HepG2 (cell line): Measurements from ENCODE around the gene RMND5A. TPM values are rescaled to one million over a fixed set of nuclear protein-coding genes. Genes with fewer than 3 reads are reported as not detected.

ENCODE experiments used
- FIP1L1 ChIP-seq: fragments of 200-400 bp; formaldehyde crosslinking; IDR thresholded peaks from 2 replicates; pipeline ENCODE4 v1.6.1; 2018; ENCODE audit warnings: low read depth, mild to moderate bottlenecking, low read length, moderate library complexity, borderline replicate concordance; ENCODE audit not compliant: insufficient read depth
- HMGA1 ChIP-seq: sonication (generic); formaldehyde crosslinking; conservative IDR thresholded peaks from 2 replicates; pipeline ENCODE4 v1.4.0; 2020; ENCODE audit warnings: missing genetic modification reagents
- MXD4 ChIP-seq: IDR thresholded peaks from 2 replicates; pipeline ENCODE4 v1.6.1; 2016; ENCODE audit warnings: mild to moderate bottlenecking, missing biosample characterization, missing genetic modification reagents
- PHF5A ChIP-seq: IDR thresholded peaks from one replicate; pipeline ENCODE4 v1.6.1; 2018; ENCODE audit warnings: low read depth, missing genetic modification reagents; ENCODE audit not compliant: unreplicated experiment
- RXRA ChIP-seq: sonication (generic); formaldehyde crosslinking; IDR thresholded peaks from 2 replicates; pipeline ENCODE4 v1.5.1; 2020; ENCODE audit warnings: missing genetic modification reagents
- TBX2 ChIP-seq: sonication (generic); formaldehyde crosslinking; IDR thresholded peaks from 2 replicates; pipeline ENCODE4 v1.5.0; 2020; ENCODE audit warnings: missing genetic modification reagents, mild to moderate bottlenecking, borderline replicate concordance
- ZBTB25 ChIP-seq: IDR thresholded peaks from 2 replicates; pipeline ENCODE4 v1.6.1; 2018; ENCODE audit warnings: missing genetic modification reagents
- ZNF205 ChIP-seq: IDR thresholded peaks from 2 replicates; pipeline ENCODE4 v1.6.1; 2018; ENCODE audit warnings: missing biosample characterization, missing genetic modification reagents
- ZNF337 ChIP-seq: sonication (generic); formaldehyde crosslinking; IDR thresholded peaks from 2 replicates; pipeline ENCODE4 v1.5.1; 2020; ENCODE audit warnings: missing genetic modification reagents, low read depth, mild to moderate bottlenecking, borderline replicate concordance
- ZNF672 ChIP-seq: sonication (generic); formaldehyde crosslinking; IDR thresholded peaks from 2 replicates; pipeline ENCODE4 v1.8.1; 2022; ENCODE audit warnings: missing genetic modification reagents
- polyA plus RNA-seq, 8 experiments: library from polyadenylated mRNA; depleted of rRNA in 3 of 8; stranded (reverse) in 7 of 8; unstranded in 1 of 8; fragments of >200 nt; fragmentation: Illumina TruSeq in 4 of 8; extraction: Trizol in 4 of 8; gene quantifications; 2 replicates each; pipeline versions ENCODE4 v1.2.1 to v1.2.3, GENCODE V29; 2011 to 2016; ENCODE audit warnings: low read depth in 4 of 8, missing spikeins in 1 of 8, mixed read lengths in 1 of 8; ENCODE audit not compliant: insufficient read depth in 1 of 8
- total RNA-seq, 5 experiments: library from RNA; depleted of rRNA; stranded (reverse); fragments of >200 nt; fragmentation: Illumina TruSeq; extraction: Trizol; gene quantifications; 2 replicates each; pipeline ENCODE4 v1.2.3, GENCODE V29; 2016; ENCODE audit warnings: low read depth in 1 of 5
- TF ChIP-seq, protein P1 (sequence below), 2 experiments: fragments of 450-650 bp in 1 of 2; sonication (generic) in 1 of 2; formaldehyde crosslinking in 1 of 2; IDR thresholded peaks; 2 replicates each; pipeline versions ENCODE4 v1.6.1 to v1.8.0; 2016 to 2022; ENCODE audit warnings: antibody characterized with exemption in 1 of 2, mild to moderate bottlenecking in 1 of 2, missing genetic modification reagents in 1 of 2
- TF ChIP-seq, protein P2 (sequence below): sonication (generic); formaldehyde crosslinking; IDR thresholded peaks from 2 replicates; pipeline ENCODE4 v1.4.0; 2020; ENCODE audit warnings: missing genetic modification reagents

The RMND5A gene
- total and polyA plus RNA-seq, 2 of the 13 experiments (the other 11 are each of a cell fraction or from before 2014, with no cell fraction given), result 31.0 to 66.4 TPM

DNA sequence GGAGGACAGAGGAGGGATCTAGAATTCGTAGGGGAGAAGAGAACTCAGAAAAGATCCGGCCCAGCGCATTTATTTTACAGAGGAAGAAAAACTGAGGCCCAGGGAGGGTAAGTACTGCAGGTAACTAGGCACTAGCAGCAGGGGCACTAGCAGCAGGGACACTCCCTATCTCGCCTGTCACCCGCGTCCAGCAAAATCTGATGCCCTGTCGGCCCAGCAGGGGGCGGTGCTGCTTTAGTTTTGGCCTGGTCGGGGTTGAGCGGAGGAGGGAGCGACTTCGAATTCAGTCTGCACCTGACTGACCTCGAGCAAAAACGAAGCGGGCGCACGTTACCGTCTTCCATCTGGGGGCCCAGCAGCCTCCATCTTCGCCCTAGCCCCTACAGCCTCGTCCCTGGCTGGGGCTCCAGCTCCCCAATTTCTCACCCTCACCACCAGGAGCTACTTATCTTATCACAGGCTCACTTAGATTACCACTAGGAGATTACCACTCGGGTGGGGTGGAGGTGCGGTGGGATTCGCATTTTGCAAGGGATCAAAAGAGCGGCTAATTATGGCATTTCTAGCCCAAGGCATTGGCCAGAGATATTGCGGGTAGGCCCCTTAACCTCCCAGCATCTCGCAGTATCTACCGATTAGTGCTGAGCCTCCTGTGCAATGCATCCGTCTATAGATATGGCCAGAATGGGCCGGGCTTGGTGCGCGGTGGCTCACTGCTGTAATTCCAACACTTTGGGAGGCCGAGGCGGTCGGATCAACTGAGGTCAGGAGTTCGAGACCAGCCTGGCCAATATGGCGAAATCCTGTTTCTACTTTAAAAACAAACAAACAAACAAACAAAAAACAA lies 88.4 kb downstream of the RMND5A start (continued):
- TF ChIP-seq, protein P1, sequence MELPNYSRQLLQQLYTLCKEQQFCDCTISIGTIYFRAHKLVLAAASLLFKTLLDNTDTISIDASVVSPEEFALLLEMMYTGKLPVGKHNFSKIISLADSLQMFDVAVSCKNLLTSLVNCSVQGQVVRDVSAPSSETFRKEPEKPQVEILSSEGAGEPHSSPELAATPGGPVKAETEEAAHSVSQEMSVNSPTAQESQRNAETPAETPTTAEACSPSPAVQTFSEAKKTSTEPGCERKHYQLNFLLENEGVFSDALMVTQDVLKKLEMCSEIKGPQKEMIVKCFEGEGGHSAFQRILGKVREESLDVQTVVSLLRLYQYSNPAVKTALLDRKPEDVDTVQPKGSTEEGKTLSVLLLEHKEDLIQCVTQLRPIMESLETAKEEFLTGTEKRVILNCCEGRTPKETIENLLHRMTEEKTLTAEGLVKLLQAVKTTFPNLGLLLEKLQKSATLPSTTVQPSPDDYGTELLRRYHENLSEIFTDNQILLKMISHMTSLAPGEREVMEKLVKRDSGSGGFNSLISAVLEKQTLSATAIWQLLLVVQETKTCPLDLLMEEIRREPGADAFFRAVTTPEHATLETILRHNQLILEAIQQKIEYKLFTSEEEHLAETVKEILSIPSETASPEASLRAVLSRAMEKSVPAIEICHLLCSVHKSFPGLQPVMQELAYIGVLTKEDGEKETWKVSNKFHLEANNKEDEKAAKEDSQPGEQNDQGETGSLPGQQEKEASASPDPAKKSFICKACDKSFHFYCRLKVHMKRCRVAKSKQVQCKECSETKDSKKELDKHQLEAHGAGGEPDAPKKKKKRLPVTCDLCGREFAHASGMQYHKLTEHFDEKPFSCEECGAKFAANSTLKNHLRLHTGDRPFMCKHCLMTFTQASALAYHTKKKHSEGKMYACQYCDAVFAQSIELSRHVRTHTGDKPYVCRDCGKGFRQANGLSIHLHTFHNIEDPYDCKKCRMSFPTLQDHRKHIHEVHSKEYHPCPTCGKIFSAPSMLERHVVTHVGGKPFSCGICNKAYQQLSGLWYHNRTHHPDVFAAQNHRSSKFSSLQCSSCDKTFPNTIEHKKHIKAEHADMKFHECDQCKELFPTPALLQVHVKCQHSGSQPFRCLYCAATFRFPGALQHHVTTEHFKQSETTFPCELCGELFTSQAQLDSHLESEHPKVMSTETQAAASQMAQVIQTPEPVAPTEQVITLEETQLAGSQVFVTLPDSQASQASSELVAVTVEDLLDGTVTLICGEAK (IDR thresholded peaks at IDR 0.05), result no peak
- TF ChIP-seq, protein P1 (CRISPR knock-in tag; IDR thresholded peaks at IDR 0.05), result no peak
- no peak for TF ChIP-seq PHF5A
- no peak for TF ChIP-seq ZNF337 (CRISPR knock-in tag)
- 0 out of 2 replicates have a peak, but pooled peaks have one; percentile 70 for TF ChIP-seq ZBTB25 (CRISPR knock-in tag)
- TF ChIP-seq ZNF672, result peak; percentile 23; the same call in 1 of the 2 replicates
- no peak for TF ChIP-seq ZNF205 (CRISPR knock-in tag)
- TF ChIP-seq HMGA1 (CRISPR knock-in tag), result no peak
- TF ChIP-seq MXD4 (CRISPR knock-in tag), result peak; percentile 70; the same call in 1 of the 2 replicates
- TF ChIP-seq, protein P2, sequence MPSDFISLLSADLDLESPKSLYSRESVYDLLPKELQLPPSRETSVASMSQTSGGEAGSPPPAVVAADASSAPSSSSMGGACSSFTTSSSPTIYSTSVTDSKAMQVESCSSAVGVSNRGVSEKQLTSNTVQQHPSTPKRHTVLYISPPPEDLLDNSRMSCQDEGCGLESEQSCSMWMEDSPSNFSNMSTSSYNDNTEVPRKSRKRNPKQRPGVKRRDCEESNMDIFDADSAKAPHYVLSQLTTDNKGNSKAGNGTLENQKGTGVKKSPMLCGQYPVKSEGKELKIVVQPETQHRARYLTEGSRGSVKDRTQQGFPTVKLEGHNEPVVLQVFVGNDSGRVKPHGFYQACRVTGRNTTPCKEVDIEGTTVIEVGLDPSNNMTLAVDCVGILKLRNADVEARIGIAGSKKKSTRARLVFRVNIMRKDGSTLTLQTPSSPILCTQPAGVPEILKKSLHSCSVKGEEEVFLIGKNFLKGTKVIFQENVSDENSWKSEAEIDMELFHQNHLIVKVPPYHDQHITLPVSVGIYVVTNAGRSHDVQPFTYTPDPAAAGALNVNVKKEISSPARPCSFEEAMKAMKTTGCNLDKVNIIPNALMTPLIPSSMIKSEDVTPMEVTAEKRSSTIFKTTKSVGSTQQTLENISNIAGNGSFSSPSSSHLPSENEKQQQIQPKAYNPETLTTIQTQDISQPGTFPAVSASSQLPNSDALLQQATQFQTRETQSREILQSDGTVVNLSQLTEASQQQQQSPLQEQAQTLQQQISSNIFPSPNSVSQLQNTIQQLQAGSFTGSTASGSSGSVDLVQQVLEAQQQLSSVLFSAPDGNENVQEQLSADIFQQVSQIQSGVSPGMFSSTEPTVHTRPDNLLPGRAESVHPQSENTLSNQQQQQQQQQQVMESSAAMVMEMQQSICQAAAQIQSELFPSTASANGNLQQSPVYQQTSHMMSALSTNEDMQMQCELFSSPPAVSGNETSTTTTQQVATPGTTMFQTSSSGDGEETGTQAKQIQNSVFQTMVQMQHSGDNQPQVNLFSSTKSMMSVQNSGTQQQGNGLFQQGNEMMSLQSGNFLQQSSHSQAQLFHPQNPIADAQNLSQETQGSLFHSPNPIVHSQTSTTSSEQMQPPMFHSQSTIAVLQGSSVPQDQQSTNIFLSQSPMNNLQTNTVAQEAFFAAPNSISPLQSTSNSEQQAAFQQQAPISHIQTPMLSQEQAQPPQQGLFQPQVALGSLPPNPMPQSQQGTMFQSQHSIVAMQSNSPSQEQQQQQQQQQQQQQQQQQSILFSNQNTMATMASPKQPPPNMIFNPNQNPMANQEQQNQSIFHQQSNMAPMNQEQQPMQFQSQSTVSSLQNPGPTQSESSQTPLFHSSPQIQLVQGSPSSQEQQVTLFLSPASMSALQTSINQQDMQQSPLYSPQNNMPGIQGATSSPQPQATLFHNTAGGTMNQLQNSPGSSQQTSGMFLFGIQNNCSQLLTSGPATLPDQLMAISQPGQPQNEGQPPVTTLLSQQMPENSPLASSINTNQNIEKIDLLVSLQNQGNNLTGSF (CRISPR knock-in tag), result 0 out of 2 replicates have a peak, but pooled peaks have one; percentile 69
- no peak for TF ChIP-seq TBX2 (CRISPR knock-in tag)
- TF ChIP-seq RXRA (CRISPR knock-in tag), result peak; percentile 63
- no peak for TF ChIP-seq FIP1L1
